GM19240 (cell line): Measurements from ENCODE around the gene TMBIM1.
"Not testable (repeated sequence)": the region's sequence is repeated elsewhere in the genome, so short reads cannot be mapped to it uniquely, and the experiment has no call there.

Experiments
- DNase-seq: peaks from one replicate; pipeline ENCODE4 v3.0.0; 2011; ENCODE audit warnings: low spot score; ENCODE audit not compliant: insufficient read length

The TMBIM1 gene

GRCh38 chr2:218291318-218292047 is 820 bp downstream of the TMBIM1 start:
- DNase-seq = no peak

GRCh38 chr2:218290316-218291261 is 1.7 kb downstream of the TMBIM1 start:
- DNase-seq = peak; percentile 52

- no peak for DNase-seq
Measured at GRCh38 chr2:218289639-218290315, 2.5 kb downstream of the TMBIM1 start.

- DNase-seq = peak; percentile 87
Measured at GRCh38 chr2:218286570-218287459, 5.5 kb downstream of the TMBIM1 start.

GRCh38 chr2:218285604-218286003 is 6.7 kb downstream of the TMBIM1 start:
- DNase-seq = no peak

GRCh38 chr2:218284106-218284811 is 8.0 kb downstream of the TMBIM1 start:
- peak; percentile 82 for DNase-seq

- no peak for DNase-seq
Measured at GRCh38 chr2:218282173-218282991, 9.9 kb downstream of the TMBIM1 start.

- DNase-seq = no peak
Measured at GRCh38 chr2:218281449-218281848, 10.9 kb downstream of the TMBIM1 start.

GRCh38 chr2:218280260-218280870 is 11.9 kb downstream of the TMBIM1 start:
- no peak for DNase-seq

- DNase-seq = no peak
Measured at GRCh38 chr2:218278531-218279360, 13.6 kb downstream of the TMBIM1 start.

- no peak for DNase-seq
Measured at GRCh38 chr2:218277921-218278320, 14.4 kb downstream of the TMBIM1 start.

GRCh38 chr2:218276986-218277755 is 15.1 kb downstream of the TMBIM1 start:
- DNase-seq = no peak

GRCh38 chr2:218275371-218276072 is 16.8 kb downstream of the TMBIM1 start:
- no peak for DNase-seq

GRCh38 chr2:218274586-218274985 is 17.7 kb downstream of the TMBIM1 start:
- no peak for DNase-seq

GRCh38 chr2:218273908-218274249 is 18.4 kb downstream of the TMBIM1 start:
- DNase-seq = no peak

GRCh38 chr2:218273214-218273907 is 18.9 kb downstream of the TMBIM1 start:
- not testable (repeated sequence) for DNase-seq
